ENCODE results near the gene VPS45.
A peak's percentile ranks its signal among the peaks of the same experiment; 100 is the strongest.
"Not testable (repeated sequence)": the region's sequence is repeated elsewhere in the genome, so short reads cannot be mapped to it uniquely, and the experiment has no call there.

VPS45 gene

DNA sequence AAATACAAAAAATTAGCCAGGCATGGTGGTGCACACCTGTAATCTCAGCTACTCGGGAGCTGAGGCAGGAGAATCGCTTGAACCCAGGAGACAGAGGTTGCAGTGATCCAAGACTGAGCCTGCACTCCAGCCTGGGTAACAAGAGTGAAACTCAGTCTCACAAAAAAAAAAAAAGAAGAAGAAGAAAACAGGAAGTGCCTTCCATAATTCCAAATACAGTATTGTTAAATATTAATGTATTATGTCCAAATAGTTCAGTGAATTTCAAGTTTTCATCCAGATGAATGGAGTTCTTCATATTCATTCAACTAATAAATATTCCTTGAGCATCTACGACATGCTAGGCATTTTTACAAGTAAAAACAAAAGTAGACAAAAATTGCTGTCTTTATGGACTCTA lies 115.5 kb downstream of the VPS45 start:
- TF ChIP-seq EZH2 (IDR thresholded peaks at IDR 0.05; ENCODE audit: borderline replicate concordance, low read depth, low read length, severe bottlenecking) = no peak
- TF ChIP-seq, protein P1, sequence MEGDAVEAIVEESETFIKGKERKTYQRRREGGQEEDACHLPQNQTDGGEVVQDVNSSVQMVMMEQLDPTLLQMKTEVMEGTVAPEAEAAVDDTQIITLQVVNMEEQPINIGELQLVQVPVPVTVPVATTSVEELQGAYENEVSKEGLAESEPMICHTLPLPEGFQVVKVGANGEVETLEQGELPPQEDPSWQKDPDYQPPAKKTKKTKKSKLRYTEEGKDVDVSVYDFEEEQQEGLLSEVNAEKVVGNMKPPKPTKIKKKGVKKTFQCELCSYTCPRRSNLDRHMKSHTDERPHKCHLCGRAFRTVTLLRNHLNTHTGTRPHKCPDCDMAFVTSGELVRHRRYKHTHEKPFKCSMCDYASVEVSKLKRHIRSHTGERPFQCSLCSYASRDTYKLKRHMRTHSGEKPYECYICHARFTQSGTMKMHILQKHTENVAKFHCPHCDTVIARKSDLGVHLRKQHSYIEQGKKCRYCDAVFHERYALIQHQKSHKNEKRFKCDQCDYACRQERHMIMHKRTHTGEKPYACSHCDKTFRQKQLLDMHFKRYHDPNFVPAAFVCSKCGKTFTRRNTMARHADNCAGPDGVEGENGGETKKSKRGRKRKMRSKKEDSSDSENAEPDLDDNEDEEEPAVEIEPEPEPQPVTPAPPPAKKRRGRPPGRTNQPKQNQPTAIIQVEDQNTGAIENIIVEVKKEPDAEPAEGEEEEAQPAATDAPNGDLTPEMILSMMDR (IDR thresholded peaks at IDR 0.05; ENCODE audit: borderline replicate concordance, extremely low read depth, low read length, poor library complexity, severe bottlenecking) = no peak
- Histone ChIP-seq H2AFZ (ENCODE audit: low read depth, low read length) (no peak overlapping the region), H3K27ac (ENCODE audit: low read length) (no peak overlapping the region), H3K9me3 (ENCODE audit: insufficient read depth, low read length, severe bottlenecking) (no peaks in the 10 kb centered on the region), H3K27me3 (ENCODE audit: insufficient read depth, low read length, poor library complexity) (no peaks in the 10 kb centered on the region), H3K79me2 (ENCODE audit: insufficient read depth, low read length) (no peaks in the 10 kb centered on the region), H3K4me1 (ENCODE audit: insufficient read depth, low read length) (peaks cover 12% of the 10 kb centered on the region; the same call in 1 of the 2 replicates), H3K4me3 (ENCODE audit: low read depth in 1 of 2, low read length in 2 of 2) (no peak overlapping the region), H3K4me2 (ENCODE audit: insufficient read depth, low read length) (no peak overlapping the region), H3K9ac (ENCODE audit: low read depth, low read length) (no peak overlapping the region), H3K36me3 (ENCODE audit: insufficient read depth, low read length) (no peaks in the 10 kb centered on the region), H4K20me1 (ENCODE audit: insufficient read depth, low read length) (no peaks in the 10 kb centered on the region)
- ATAC-seq (ENCODE audit: insufficient read depth, low read depth) = no peak
- no peak for DNase-seq

DNA sequence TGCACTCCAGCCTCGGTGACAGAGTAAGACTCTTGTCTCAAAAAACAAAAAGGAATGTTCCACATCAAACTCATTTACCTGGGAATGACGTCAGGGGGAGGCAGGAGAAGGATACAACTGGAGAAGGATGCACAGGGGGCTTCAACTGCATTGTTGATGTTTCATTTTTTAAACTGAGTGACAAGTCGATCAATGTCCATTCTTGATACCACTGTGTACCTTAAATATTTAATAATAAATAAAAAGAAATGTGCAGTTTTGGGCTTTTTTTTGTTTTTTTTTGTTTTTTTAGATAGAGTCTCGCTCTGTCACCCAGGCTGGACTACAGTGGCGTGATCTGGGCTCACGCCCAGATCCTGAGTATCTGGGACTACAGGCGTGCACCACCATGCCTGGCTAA lies 117.9 kb downstream of the VPS45 start:
- H2AFZ ChIP-seq (ENCODE audit: low read depth, low read length) = no peak overlapping the region
- no peaks in the 10 kb centered on the region for H4K20me1 ChIP-seq (ENCODE audit: insufficient read depth, low read length)
- no peaks in the 10 kb centered on the region for H3K36me3 ChIP-seq (ENCODE audit: insufficient read depth, low read length)
- TF ChIP-seq, protein P1 (IDR thresholded peaks at IDR 0.05; ENCODE audit: borderline replicate concordance, extremely low read depth, low read length, poor library complexity, severe bottlenecking) = no peak
- no peak for TF ChIP-seq EZH2 (IDR thresholded peaks at IDR 0.05; ENCODE audit: borderline replicate concordance, low read depth, low read length, severe bottlenecking)
- ATAC-seq (ENCODE audit: insufficient read depth, low read depth) = no peak
- H3K4me1 ChIP-seq (ENCODE audit: insufficient read depth, low read length) = peaks cover 12% of the 10 kb centered on the region; the same call in 1 of the 2 replicates
- no peak for DNase-seq
- H3K4me2 ChIP-seq (ENCODE audit: insufficient read depth, low read length) = no peak overlapping the region
- no peaks in the 10 kb centered on the region for H3K9me3 ChIP-seq (ENCODE audit: insufficient read depth, low read length, severe bottlenecking)
- H3K79me2 ChIP-seq (ENCODE audit: insufficient read depth, low read length) = no peaks in the 10 kb centered on the region
- no peak overlapping the region for H3K27ac ChIP-seq (ENCODE audit: low read length)
- no peak overlapping the region for H3K9ac ChIP-seq (ENCODE audit: low read depth, low read length)
- H3K27me3 ChIP-seq (ENCODE audit: insufficient read depth, low read length, poor library complexity) = no peaks in the 10 kb centered on the region
- no peak overlapping the region for H3K4me3 ChIP-seq (ENCODE audit: low read depth in 1 of 2, low read length in 2 of 2)

DNA sequence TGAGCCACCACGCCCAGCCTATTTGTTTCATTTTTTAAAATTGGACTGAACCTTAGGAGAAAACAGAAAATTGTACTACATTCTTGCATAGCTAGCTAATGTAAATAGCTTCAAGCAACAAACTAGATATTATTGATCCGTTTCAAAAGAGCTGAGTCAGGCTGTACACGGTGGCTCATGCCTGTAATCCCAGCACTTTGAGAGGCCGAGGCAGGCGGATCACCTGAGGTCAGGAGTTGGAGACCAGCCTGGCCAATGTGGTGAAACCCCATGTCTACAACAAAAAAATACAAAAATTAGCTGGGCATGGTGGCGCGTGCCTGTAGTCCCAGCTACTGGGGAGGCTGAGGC lies 118.8 kb downstream of the VPS45 start:
- H4K20me1 ChIP-seq (ENCODE audit: insufficient read depth, low read length); H3K4me3 ChIP-seq (ENCODE audit: low read depth in 1 of 2, low read length in 2 of 2); H3K9ac ChIP-seq (ENCODE audit: low read depth, low read length); H3K27me3 ChIP-seq (ENCODE audit: insufficient read depth, low read length, poor library complexity); H3K36me3 ChIP-seq (ENCODE audit: insufficient read depth, low read length); ATAC-seq (ENCODE audit: insufficient read depth, low read depth); H3K9me3 ChIP-seq (ENCODE audit: insufficient read depth, low read length, severe bottlenecking); DNase-seq; H3K4me2 ChIP-seq (ENCODE audit: insufficient read depth, low read length); H3K27ac ChIP-seq (ENCODE audit: low read length); H3K79me2 ChIP-seq (ENCODE audit: insufficient read depth, low read length): not testable (repeated sequence)
- Histone ChIP-seq H2AFZ (ENCODE audit: low read depth, low read length) (0 out of 2 replicates have a peak overlapping the region, but pooled peaks have one; percentile 35), H3K4me1 (ENCODE audit: insufficient read depth, low read length) (peaks cover 12% of the 10 kb centered on the region; the same call in 1 of the 2 replicates)

DNA sequence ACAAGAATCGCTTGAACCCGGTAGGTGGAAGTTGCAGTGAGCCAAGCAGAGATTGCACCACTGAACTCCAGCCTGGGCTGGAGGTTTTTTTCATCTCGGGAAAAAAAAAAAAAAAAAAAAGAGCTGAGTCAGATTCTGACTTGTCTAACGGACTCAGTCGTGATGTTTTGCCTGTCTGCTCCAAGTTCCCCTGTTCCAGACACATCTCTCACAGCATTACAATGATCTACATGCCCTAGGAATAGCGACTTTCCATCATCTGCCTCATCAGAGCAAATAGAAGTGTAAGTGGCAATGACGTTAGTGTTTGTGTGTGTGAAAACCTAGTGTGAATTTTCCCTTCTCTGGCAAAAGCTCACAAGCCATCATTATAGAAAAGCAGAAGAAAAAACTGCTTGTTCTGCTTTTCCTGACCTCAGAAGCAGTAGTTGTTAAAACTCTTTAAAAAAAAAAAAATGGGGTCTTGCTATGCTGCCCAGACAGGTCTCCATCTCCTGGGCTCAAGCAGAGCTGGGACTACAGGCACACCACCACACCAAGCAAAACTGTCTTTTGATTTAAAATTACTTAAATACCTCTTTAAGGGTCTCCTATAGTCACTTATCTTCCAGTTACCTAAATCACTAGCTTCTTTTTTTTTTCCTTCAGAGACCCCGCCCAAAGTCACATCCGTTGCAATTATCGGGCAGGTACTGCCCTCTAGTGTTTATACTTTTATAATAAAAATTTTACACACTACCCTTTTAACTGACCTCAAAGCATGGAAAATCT lies 119.4 kb downstream of the VPS45 start:
- no peaks in the 10 kb centered on the region for H4K20me1 ChIP-seq (ENCODE audit: insufficient read depth, low read length)
- TF ChIP-seq, protein P1 (IDR thresholded peaks at IDR 0.05; ENCODE audit: borderline replicate concordance, extremely low read depth, low read length, poor library complexity, severe bottlenecking) = peak; percentile 44
- no peak for TF ChIP-seq EZH2 (IDR thresholded peaks at IDR 0.05; ENCODE audit: borderline replicate concordance, low read depth, low read length, severe bottlenecking)
- H3K9me3 ChIP-seq (ENCODE audit: insufficient read depth, low read length, severe bottlenecking) = no peaks in the 10 kb centered on the region
- H3K36me3 ChIP-seq (ENCODE audit: insufficient read depth, low read length) = no peaks in the 10 kb centered on the region
- peak; percentile 90 for ATAC-seq (ENCODE audit: insufficient read depth, low read depth)
- peak overlapping the region; percentile 25 for H3K4me2 ChIP-seq (ENCODE audit: insufficient read depth, low read length)
- peak; percentile 48 for DNase-seq
- H3K4me1 ChIP-seq (ENCODE audit: insufficient read depth, low read length) = peaks cover 12% of the 10 kb centered on the region; the same call in 1 of the 2 replicates
- no peak overlapping the region for H3K27ac ChIP-seq (ENCODE audit: low read length)
- no peak overlapping the region for H3K4me3 ChIP-seq (ENCODE audit: low read depth in 1 of 2, low read length in 2 of 2)
- no peaks in the 10 kb centered on the region for H3K27me3 ChIP-seq (ENCODE audit: insufficient read depth, low read length, poor library complexity)
- H3K9ac ChIP-seq (ENCODE audit: low read depth, low read length) = no peak overlapping the region
- no peaks in the 10 kb centered on the region for H3K79me2 ChIP-seq (ENCODE audit: insufficient read depth, low read length)
- H2AFZ ChIP-seq (ENCODE audit: low read depth, low read length) = peak overlapping the region; percentile 62; the same call in 1 of the 2 replicates
